ENCODE data around the gene LITAFD. TPM values are rescaled to one million over a fixed set of nuclear protein-coding genes. Genes with fewer than 3 reads are reported as not detected.
A peak's percentile ranks its signal among the peaks of the same experiment; 100 is the strongest.

LITAFD gene
- total RNA-seq, 2 donors from 2014 or later = not detected

GRCh38 chr16:8919089-8919933 lies 37.2 kb downstream of the LITAFD start:
- DNase-seq (ENCODE audit: low spot score in 2 of 2) = no peak

GRCh38 chr16:8919934-8920462 lies 37.8 kb downstream of the LITAFD start:
- DNase-seq (ENCODE audit: low spot score in 2 of 2) (no peak), ATAC-seq (peak in 1 of 2 donors; percentile 14)
- Mint-ChIP-seq H3K9me3 (no peaks in the 10 kb centered on the region), H3K27ac (peak overlapping the region; percentile 75 to 93), H3K36me3 (peaks cover 8 to 34% of the 10 kb centered on the region in 2 donors)

More at GRCh38 chr16:8919089-8919933, 37.2 kb downstream of the LITAFD start:
- Mint-ChIP-seq H3K9me3 (no peaks in the 10 kb centered on the region), H3K27ac (peak overlapping the region; percentile 75 to 93), H3K36me3 (peaks cover 13 to 41% of the 10 kb centered on the region in 2 donors)
- ATAC-seq = peak in 1 of 2 donors; percentile 27

GRCh38 chr16:8920645-8921346 lies 38.6 kb downstream of the LITAFD start:
- ATAC-seq (peak; percentile 79 to 81), DNase-seq (ENCODE audit: low spot score in 2 of 2) (no peak)
- H3K36me3 Mint-ChIP-seq = peaks cover 8 to 30% of the 10 kb centered on the region in 2 donors
- no peaks in the 10 kb centered on the region for H3K9me3 Mint-ChIP-seq
- H3K27ac Mint-ChIP-seq = peak overlapping the region; percentile 70 to 75

GRCh38 chr16:8921347-8921984 lies 39.3 kb downstream of the LITAFD start:
- peak; percentile 44 to 52 for ATAC-seq

GRCh38 chr16:8923199-8923598 lies 41.0 kb downstream of the LITAFD start:
- peak overlapping the region in 1 of 2 donors; percentile 55 for H3K27ac Mint-ChIP-seq
- ATAC-seq = no peak
- peaks cover 11 to 31% of the 10 kb centered on the region in 2 donors for H3K36me3 Mint-ChIP-seq
- DNase-seq (ENCODE audit: low spot score in 2 of 2) = no peak
- no peaks in the 10 kb centered on the region for H3K9me3 Mint-ChIP-seq

More at GRCh38 chr16:8921347-8921984, 39.3 kb downstream of the LITAFD start:
- Mint-ChIP-seq H3K27ac (peak overlapping the region; percentile 70 to 75), H3K9me3 (no peaks in the 10 kb centered on the region), H3K36me3 (peaks cover 8 to 25% of the 10 kb centered on the region in 2 donors)
- no peak for DNase-seq (ENCODE audit: low spot score in 2 of 2)

GRCh38 chr16:8924214-8924613 lies 42.1 kb downstream of the LITAFD start:
- Mint-ChIP-seq H3K9me3 (no peaks in the 10 kb centered on the region), H3K36me3 (peaks cover 9 to 31% of the 10 kb centered on the region in 2 donors), H3K27ac (peak overlapping the region; percentile 59 to 62)
- ATAC-seq (no peak), DNase-seq (ENCODE audit: low spot score in 2 of 2) (no peak)

- ATAC-seq (no peak), DNase-seq (ENCODE audit: low spot score in 2 of 2) (no peak)
- H3K9me3 Mint-ChIP-seq = no peaks in the 10 kb centered on the region
- H3K27ac Mint-ChIP-seq = peak overlapping the region in 1 of 2 donors; percentile 50
- H3K36me3 Mint-ChIP-seq = peaks cover 14 to 29% of the 10 kb centered on the region in 2 donors
Measured at GRCh38 chr16:8925455-8925854, 43.3 kb downstream of the LITAFD start.

- H3K9me3 Mint-ChIP-seq = no peaks in the 10 kb centered on the region
- ATAC-seq (no peak), DNase-seq (ENCODE audit: low spot score in 2 of 2) (no peak)
- H3K27ac Mint-ChIP-seq = no peak overlapping the region
- H3K36me3 Mint-ChIP-seq = peaks cover 14 to 29% of the 10 kb centered on the region in 2 donors
Measured at GRCh38 chr16:8926827-8927226, 44.7 kb downstream of the LITAFD start.

- peak; percentile 30 to 63 for DNase-seq (ENCODE audit: low spot score in 2 of 2)
- H3K36me3 Mint-ChIP-seq = peaks cover 14 to 29% of the 10 kb centered on the region in 2 donors
- peak overlapping the region; percentile 5 to 42 for H3K27ac Mint-ChIP-seq
- no peaks in the 10 kb centered on the region for H3K9me3 Mint-ChIP-seq
- peak; percentile 92 to 98 for ATAC-seq
Measured at GRCh38 chr16:8928467-8928957, 46.4 kb downstream of the LITAFD start.

GRCh38 chr16:8929086-8929748 lies 47.1 kb downstream of the LITAFD start:
- H3K36me3 Mint-ChIP-seq = peaks cover 14 to 29% of the 10 kb centered on the region in 2 donors

GRCh38 chr16:8931859-8932258 lies 49.7 kb downstream of the LITAFD start:
- no peak for ATAC-seq
- peaks cover 14 to 25% of the 10 kb centered on the region in 2 donors for H3K36me3 Mint-ChIP-seq
- H3K27ac Mint-ChIP-seq = no peak overlapping the region
- no peaks in the 10 kb centered on the region for H3K9me3 Mint-ChIP-seq
- DNase-seq (ENCODE audit: low spot score in 2 of 2) = peak in 1 of 2 donors; percentile 41

More at GRCh38 chr16:8929086-8929748, 47.1 kb downstream of the LITAFD start:
- peak overlapping the region; percentile 5 to 42 for H3K27ac Mint-ChIP-seq
- no peaks in the 10 kb centered on the region for H3K9me3 Mint-ChIP-seq
- ATAC-seq (no peak), DNase-seq (ENCODE audit: low spot score in 2 of 2) (no peak)

GRCh38 chr16:8934601-8935000 lies 52.5 kb downstream of the LITAFD start:
- no peak for ATAC-seq
- no peak for DNase-seq (ENCODE audit: low spot score in 2 of 2)
- H3K27ac Mint-ChIP-seq = no peak overlapping the region
- peaks cover 2% of the 10 kb centered on the region in 2 donors for H3K36me3 Mint-ChIP-seq
- H3K9me3 Mint-ChIP-seq = no peaks in the 10 kb centered on the region

Other genes starting within 250 kb of the LITAFD start
- gene ABAT, start 207.7 kb upstream of the LITAFD start, total RNA-seq = 1 to 10 TPM; 3.5 to 8.7 TPM
- 10 to 100 TPM; 15.1 to 19.8 TPM for gene TMEM186, start 84.7 kb upstream of the LITAFD start, total RNA-seq
- 10 to 100 TPM; 24.2 to 46.2 TPM for gene PMM2, start 84.5 kb upstream of the LITAFD start, total RNA-seq
- 100 to 1,000 TPM in 1 of 2 donors, 10 to 100 TPM in 1; 88.1 to 106 TPM for gene CARHSP1, start 13.3 kb upstream of the LITAFD start, total RNA-seq
- 100 to 1,000 TPM; 154 to 171 TPM for gene USP7, start 81.6 kb downstream of the LITAFD start, total RNA-seq
- 10 to 100 TPM; 48.9 to 52.7 TPM for gene HAPSTR1, start 209.3 kb downstream of the LITAFD start, total RNA-seq

All from activated naive CD4-positive, alpha-beta T cell treated with anti-CD3 and anti-CD28 coated beads, Interleukin-2, amount 50 U/mL, for 72 hours (primary cell).